GM18511 (cell line): ENCODE results near the gene DECR2.
"Not testable (repeated sequence)": the region's sequence is repeated elsewhere in the genome, so short reads cannot be mapped to it uniquely, and the experiment has no call there.

Experiments used
- ATAC-seq: cut with Tn5 transposase; IDR thresholded peaks from one replicate; pipeline ENCODE4 v1.9.1; 2021; ENCODE audit warnings: mild to moderate bottlenecking, moderate library complexity; ENCODE audit not compliant: unreplicated experiment

DECR2 gene, protein sequence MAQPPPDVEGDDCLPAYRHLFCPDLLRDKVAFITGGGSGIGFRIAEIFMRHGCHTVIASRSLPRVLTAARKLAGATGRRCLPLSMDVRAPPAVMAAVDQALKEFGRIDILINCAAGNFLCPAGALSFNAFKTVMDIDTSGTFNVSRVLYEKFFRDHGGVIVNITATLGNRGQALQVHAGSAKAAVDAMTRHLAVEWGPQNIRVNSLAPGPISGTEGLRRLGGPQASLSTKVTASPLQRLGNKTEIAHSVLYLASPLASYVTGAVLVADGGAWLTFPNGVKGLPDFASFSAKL

DNA sequence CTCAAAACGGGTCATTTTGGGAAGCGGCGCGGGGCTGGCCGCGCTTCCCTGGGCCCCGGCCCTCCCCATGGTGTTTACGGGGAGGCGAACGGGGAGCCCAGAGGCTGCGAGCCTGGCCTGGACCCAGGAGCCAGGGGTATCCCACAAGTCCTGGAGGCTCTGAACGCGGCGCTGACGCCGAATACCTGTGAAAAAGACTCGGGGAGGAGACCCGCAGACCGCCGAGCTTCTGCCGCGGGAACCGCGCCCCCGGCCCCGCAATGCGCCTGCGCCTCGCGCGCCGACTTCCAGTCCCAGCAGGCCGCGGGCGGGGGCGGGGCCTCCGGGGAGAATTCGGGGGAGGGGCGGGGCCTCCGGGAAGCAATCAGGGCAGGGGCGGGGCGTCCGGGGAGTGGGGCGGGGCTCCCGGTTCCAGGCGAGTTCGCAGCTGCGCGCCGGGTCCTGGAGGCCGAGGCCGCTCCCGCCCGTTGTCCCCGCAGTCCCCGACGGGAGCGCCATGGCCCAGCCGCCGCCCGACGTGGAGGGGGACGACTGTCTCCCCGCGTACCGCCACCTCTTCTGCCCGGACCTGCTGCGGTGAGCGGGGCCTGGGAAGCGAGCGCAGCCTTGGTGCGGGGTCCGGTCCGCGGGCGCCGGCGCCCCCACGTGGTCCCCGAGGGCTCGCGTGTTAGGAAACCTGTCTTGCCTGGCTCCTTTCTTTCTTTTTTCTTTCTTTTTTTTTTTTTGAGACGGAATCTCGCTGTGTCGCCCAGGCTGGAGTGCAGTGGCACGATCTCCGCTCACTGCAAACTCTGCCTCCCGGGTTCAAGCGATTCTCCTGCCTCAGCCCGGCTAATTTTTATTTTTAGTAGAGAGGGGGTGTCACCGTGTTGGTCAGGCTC, at the start of gene DECR2:
DECR2 (plus strand) TSS at position 418 of the 881 bp plus-strand sequence; CDS start at position 497, 79 bp downstream.
- ATAC-seq: peak; percentile 65

DNA sequence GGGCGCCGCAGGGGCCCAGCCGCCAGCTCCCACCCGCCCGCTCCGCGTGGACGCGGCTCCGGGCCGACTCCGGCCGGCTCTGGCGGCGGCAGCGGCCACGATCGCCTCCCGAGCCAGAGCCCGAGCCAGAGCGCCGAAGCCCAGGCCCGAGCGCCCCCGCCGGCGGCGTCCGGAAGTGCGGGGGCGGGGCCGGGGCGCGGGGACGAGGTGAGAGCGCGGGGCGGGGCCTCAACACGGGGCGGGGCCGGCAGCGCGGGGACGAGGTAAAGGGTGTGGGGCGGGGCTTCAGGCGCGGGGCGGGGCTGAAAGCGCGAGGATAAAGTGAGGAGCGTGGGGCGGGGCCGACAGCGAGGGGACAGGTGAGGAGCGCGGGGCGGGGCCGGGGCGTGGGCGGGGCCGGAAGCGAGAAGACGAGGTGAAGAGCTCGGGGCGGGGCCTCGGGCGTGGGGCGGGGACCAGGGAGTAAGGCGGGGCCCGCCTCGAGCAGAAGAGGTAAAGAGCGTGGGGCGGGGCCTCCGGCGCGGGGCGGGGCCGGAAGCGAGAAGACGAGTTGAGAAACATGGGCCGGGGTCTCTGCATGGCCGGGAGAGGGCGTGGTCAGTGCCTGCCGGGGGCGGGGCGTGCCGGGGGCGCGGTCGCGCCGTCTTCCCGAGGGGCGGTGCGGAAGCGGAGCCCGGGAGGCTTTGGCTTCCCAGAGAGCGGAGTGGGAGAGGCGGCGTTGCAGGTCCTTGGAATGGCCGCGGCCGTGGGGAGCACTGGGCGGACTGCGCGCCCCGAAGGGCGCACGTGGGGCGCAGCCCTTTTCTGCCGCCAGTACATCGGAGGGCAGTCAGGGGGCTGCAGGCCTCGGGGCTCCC, 48.9 kb upstream of the DECR2 start, which contains the start of gene AXIN1:
AXIN1 (minus strand) TSS at position 177 of the 857 bp plus-strand sequence. CDS start 5,698 bp downstream, outside the sequence.
- ATAC-seq: peak; percentile 60

DNA sequence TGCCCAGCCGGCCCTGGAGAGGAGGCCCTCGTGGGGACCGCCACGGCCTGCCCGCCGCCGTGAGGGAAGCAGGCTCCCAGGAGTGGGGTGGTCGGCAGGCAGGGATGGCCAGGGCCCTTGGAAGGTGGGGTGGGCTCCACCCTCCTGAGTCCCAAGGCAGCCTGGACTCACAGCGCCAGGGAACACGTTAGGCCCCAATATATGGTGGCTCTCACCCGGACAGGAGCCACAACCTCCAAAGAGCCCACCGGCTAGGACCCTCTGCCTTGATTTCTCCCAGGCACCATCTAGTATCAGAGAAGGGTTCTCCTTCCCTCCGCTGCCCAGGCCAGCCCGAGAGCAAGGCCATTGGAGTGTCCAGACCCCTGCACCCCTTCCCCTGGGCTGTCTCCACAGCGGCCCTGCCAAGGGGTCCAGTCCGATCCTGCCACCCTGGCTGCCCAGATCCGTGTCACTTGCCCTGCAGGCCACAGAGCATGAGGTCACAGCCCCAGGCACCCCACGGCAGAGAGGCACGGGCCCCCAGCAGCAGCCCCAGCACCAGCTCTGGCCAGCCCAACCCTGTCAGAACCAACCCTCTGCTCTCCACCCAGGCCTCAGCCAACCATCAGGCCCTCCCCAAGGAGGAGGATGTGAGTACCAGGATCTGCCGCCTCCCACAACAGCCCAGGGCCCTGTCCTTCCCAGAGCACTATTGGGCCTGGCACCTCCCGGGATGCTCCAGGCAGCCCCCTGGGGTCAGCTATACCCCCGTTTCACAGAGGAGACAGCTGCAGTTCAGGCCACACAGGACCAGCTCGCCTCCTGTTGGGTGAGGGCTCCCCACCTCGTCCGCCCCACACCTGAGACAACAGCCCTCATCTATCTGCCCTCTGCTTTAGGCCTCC, 48.0 kb upstream of the DECR2 start:
- no peak for ATAC-seq

DNA sequence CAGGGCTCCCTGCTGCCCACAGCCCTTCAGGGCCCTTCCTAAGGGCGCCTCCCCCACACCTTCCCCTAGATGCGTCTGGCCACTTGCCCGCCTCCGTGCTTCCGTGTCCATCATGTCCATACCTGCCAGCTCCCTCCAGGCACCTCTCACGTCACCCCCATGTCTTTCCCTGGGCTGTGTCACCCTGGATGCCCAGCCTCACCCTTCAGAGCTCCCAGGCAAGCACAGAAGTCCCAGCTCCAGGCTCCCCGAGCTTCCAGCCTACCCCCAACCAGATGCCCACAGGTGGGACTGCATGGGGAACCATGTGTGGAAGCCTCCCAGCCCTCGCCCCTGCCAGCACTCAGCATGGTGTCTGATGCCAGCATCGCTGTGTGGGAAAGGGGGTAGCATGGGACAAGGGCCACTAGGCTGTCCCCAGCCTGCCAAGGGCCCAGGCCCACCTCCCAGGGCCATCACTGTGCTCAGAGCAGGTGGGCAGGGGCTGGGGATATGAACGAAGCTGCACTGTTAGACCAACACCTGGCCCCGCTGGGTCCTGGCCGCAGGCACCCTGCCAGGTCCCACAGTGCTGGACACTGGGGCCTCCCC, 47.3 kb upstream of the DECR2 start:
- no peak for ATAC-seq

DNA sequence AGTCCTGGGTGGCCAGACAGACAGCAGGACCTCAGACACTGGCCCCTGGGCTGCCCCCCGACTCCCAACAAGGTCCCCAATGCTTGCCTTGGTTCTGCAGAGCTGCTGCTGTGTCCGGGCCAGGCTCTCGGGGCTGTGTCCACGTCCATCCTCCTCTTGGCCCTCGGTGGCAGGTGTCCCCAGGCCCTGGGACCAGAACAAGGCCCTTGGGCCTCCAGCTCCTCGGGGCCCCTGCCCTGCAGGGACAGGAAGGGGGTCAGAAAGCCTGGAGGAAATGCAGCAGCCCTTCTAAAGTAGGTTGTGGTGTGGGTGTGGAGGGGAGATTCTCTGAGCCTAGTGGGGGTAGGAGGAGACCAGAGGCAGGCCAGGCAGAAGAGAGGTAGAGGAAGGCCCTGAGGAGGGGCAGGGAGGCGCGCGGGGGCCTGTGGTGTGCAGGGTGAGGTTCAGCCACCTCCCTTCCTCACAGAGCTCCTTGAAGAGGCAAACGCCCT, 46.7 kb upstream of the DECR2 start:
- no peak for ATAC-seq

DNA sequence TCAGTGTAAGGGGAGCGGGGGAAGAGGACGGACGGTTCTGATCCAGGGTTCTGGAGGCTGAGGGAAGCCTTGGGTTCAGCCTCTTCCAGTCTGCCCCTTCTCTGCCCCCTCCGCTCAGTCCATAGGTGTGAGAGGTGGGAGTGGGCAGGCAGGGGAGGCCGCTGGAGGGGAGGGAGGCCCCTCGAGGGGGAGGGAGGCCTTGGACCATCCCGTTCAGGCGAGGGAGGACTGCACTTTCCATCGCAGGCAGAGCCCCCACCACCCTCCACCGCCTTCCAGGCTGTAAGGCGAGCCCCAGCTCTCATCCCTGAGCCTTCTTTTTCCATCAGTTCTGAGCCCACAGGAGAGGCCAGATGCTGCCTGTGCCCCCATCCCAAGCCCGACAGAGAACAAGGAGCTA, 44.9 kb upstream of the DECR2 start:
- ATAC-seq: no peak

DNA sequence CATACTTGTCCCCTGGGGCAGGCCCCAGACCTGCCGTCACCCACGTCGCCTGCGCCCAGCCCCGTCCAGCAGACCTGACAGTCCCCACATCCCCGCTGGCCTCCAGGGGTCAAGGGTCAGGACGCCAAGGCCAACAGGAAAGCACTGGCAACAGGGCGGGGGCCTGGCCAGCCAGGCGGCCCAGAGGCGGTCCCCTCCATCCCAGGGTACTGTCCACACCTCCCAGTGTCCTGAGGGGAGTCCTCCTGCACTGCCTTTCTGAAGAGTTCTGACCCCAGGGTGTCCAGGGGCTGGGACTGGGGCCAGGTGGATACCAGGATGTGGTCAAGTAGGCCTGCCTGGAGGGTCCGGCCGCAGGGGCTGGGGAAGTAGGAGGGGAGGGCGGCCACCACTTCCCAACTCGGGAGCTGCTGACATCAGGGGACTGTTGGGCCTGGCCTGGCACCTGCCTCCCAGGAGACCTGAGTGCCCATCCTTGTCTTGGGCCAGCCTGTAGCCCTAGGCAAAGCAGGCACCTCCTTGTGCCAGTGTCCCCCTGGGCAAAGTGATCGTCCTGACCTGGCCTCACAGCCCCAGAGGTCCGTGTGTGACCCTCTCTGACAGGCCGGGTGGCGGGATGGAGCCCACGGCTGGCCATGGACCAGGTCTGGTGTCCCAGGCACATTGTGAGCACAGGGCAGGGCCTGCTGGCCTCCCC, 42.5 kb upstream of the DECR2 start:
- no peak for ATAC-seq

DNA sequence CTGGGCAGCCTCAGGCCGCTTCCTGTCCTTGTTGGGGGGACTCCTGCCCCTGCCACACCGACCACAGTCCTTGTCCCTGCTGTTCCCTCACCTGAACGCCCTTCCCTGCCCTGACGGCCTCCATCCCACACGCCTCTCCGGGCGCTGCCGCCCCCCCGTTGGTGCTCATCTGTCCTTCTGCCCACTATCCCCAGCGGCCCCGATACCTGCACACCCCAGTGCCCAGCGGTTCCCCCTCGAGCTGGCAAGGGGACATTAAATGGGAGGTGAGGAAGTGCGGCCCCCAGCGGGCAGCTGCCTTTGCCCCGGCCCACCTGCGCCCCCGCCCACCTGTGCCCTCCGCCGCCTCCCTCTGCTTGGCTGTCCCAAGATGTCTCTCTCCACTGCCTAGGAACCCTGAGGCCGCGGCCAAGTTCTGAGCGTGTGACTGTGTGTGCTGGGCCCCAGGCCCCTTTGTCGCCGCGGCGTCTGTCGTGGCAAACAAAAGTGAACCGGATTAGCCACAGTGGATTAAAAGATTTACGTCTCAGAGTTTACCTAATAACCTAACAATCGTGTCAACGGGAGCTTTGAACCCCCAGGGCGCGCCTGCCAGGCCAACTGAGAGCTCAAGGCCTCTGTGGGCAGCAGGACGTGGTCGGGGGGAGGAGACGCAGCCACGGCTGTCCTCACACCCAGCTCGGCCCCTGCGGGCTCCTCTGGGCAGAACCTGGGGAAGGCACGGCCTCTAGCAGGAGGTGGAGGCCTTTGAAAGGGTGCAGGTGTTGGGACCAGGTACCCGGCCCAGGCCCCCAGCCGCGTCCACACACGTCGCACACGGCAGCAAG, 41.6 kb upstream of the DECR2 start:
- ATAC-seq: no peak

DNA sequence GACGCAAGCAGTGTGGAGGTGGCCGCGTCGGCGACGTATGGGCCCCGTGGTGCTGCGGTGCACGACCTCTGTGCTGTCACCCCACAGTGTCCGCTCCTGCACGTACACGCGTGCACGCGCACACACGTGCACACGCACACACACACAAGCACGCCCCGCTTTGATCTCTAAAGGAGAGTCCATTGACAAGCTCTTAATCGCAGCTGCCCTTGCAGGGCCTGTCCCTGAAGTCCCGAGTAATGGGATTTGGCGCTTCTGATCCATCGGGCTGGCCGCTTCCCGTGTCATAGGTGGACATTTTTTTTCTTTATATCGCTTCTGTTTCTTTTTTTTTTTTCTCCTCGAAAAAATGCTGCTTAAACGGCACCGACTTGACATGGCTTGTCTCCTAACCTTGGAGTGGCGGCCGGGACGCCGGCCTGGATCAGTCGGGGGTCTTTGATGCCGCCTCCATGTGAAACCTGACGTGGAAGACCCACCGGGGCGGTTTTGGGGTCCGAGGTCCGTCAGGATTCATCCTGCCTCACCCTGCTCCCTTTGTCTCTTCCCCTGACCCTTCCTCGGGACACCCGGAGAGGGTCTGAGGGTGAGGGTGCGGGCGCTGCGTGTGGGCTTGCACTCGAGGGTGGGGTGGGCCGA, 40.9 kb upstream of the DECR2 start:
- ATAC-seq: no peak

DNA sequence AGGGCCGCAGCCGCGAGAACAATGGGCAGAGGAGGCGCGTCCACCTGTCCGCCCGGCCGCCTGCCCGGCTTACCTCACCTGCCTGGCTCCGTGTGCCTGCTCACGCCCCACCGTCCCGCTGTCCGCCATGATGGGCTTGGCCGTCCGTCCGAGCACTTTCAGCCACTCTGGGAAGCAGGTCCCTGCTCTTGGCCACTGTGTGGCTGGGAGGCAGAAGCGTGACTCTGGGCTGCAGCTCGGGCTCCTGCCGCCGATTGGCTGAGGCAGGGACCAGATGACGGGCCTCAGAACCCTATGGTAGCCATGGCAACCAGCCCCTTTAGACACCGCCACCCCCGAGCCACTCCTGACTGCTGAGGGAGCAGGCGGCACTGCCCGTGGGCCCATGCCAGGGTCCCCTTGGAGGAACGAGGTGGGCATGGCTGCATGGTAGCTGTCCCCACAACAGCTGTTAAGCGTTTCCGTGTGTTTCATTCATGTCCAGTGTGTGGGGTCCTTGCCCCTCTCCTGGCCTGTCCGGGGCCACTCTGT, 40.3 kb upstream of the DECR2 start:
- no peak for ATAC-seq

DNA sequence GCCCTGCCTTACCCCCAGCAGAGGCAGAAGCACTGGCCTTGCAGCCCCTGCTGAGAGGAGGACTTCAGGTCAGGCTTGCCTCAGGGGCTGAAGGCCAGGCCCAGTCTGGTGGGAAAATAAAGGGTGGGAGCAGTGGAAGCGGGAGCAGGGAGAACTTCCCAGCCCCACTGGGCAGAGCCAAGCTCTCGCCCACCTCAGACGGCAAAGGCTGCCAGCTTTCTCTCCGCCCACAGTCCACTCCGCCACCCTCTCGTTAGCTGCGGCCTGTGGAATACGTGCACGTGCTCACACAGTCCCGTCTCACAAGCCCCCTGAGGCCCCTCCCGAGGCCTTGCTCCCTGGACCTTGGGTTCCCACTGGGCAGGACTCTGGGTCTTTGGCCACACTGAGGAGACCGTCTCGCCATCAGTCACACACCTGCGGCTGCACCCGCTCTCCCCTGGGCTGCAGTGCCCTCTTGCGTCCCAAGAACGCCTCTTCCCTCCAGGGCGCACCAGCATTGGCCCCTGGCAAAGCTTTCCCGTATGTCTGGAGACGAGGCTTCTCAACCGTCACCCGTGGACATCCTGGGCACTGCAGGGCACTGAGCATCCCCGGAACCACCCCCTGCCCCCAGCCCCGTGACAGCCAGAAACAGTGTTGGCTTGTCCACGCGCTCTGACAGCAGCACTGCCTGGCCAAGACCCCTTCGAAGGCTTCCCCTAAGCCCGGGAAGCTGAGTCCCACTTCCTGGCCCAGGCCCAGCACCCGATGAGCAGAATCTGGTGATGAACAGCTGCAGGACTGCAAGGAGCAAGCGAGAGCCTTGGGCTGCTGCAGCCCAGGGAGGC, 39.6 kb upstream of the DECR2 start:
- no peak for ATAC-seq

DNA sequence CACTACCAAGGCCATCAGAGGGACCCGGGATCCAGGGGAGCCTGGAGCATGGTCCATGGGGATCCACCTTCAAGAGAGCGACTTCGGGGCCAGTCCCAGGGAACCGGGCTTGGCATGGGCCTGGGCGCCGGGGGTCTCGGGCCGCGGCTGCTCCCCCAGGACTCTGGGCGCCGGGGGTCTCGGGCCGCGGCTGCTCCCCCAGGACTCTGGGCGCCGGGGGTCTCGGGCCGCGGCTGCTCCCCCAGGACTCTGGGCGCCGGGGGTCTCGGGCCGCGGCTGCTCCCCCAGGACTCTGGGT, 39.0 kb upstream of the DECR2 start:
- ATAC-seq: not testable (repeated sequence)

DNA sequence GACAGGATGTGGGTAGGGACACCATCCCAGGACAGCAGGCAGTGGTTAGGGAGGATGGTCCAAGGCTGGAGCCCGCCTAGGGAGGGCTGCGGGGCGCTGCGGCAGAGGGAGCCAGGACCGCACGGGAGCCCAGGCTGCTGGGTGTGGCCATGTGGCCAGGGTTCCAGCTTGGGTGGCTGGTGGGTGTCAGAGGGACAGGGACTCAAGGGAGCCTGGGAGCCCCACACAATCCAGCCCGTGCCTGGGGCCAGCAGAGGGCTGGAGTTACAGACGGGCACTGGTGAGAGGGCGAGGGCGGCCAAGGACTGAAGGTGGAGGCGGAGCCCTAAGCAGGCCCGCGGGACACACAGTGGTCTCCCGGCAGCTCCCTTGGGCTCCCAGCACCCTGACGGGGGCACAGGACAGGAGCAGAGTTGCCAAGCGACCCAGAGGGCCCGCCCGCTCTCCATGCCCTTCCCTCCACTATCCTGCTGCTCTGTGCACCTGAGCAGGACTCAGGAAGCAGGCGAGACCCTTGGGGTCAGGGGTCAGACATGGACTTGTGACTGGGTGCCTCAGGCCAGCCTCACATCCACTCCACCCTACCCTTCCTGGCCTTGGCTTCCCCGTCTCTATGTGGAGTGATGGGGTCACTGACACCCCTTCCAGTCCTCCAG, 38.4 kb upstream of the DECR2 start:
- no peak for ATAC-seq

DNA sequence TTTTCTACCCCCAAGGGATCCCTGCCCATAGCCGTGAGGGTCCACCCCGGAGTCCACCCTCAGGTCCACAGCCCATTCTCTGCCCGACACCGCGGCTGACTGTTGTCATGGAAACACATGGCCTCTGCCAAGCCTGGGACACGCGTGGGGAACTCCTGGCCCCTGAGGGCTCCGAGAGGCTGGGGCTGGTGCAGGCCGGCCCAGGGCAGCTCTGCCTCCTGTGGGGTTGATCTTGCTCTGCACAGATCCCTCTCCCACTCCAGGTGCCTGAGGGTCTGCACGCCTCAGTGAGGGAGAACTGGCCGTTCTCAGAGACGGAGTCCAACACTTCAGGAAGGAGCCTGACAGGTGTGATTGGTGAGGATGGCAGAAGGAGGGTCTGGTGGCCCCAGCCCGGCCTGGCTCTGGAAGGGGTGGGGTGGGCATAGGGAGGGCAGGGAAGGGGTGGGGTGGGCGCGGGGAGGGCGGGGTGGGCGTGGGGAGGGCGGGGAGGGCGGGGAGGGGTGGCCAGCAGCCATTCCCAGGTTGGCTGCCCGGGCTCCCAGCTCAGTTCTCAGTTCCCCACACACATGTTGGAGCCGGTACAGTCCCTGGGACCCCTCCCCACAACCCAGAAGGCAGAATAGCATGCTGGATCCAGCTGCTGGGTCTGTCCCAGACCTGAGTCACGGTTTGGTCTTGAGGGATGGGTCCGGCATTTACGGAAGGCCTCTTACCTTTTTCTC, 37.8 kb upstream of the DECR2 start:
- no peak for ATAC-seq
